NT2/D1 (cell line): ENCODE data around the gene HEG1.

Experiments used
- YY1 ChIP-seq: IDR thresholded peaks from 2 replicates; pipeline ENCODE4 v1.6.1; 2011; ENCODE audit not compliant: insufficient read length, insufficient read depth
- ZNF274 ChIP-seq: IDR thresholded peaks from 2 replicates; pipeline ENCODE4 v1.6.1; 2011; ENCODE audit warnings: mild to moderate bottlenecking, low read depth, low read length

DNA sequence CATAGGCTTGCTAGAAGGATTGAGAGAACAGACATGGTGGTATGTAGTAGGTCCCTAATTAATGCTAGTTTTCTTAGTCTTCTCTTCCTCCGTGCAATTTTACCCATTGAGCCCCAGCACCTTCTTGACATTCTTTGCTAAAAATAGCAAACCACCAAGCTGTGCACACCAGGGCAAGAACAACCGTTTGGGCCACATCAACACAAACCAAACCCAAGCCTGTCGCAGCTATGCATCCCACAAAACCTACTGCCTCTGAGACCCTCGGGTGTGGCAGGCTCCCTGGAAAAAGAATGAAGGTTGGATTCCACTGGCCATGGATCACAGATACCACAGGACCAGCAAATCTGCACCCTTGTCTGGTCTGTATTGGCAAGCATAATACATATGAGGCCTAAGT is 27.1 kb downstream of the HEG1 start:
- TF ChIP-seq YY1 (no peak), ZNF274 (no peak)
